SJSA1 (cell line): Measurements from ENCODE around the gene PLBD2. TPM values are rescaled to one million over a fixed set of nuclear protein-coding genes. Genes with fewer than 3 reads are reported as not detected.

Source experiments
- DNase-seq, 2 experiments: peaks; one replicate each; pipeline ENCODE4 v3.0.0-alpha.2; 2015 to 2020; ENCODE audit warnings: low spot score in 2 of 2, low read depth in 1 of 2
- H3K27ac ChIP-seq: fragments of 250-450 bp; sonication (Bioruptor Pico); 2 replicates; pipeline ENCODE4 v1.5.1; 2020; ENCODE audit warnings: mild to moderate bottlenecking, moderate library complexity
- H3K27me3 ChIP-seq: fragments of 250-450 bp; sonication (Bioruptor Pico); replicated peaks from 2 replicates; pipeline ENCODE4 v1.5.1; 2020; ENCODE audit warnings: mild to moderate bottlenecking, moderate library complexity
- H3K36me3 ChIP-seq: fragments of 250-450 bp; sonication (Bioruptor Pico); 2 replicates; pipeline ENCODE4 v1.5.1; 2020; ENCODE audit warnings: mild to moderate bottlenecking
- H3K4me1 ChIP-seq: fragments of 250-450 bp; sonication (Bioruptor Pico); replicated peaks from 2 replicates; pipeline ENCODE4 v1.6.1; 2021; ENCODE audit warnings: mild to moderate bottlenecking
- H3K4me3 ChIP-seq: fragments of 250-450 bp; sonication (Bioruptor Pico); 2 replicates; pipeline ENCODE4 v1.5.1; 2020; ENCODE audit warnings: mild to moderate bottlenecking
- H3K9me3 ChIP-seq: fragments of 250-450 bp; sonication (Bioruptor Pico); replicated peaks from 2 replicates; pipeline ENCODE4 v1.5.1; 2020; ENCODE audit warnings: mild to moderate bottlenecking
- total RNA-seq: library from RNA; depleted of rRNA; stranded (reverse); fragments of >200 nt; shearing (Covaris generic); gene quantifications from 2 replicates; pipeline ENCODE4 v1.2.3, GENCODE V29; 2014

Gene PLBD2
- total RNA-seq, 1 experiment from 2014 or later: 11.8 TPM

DNA sequence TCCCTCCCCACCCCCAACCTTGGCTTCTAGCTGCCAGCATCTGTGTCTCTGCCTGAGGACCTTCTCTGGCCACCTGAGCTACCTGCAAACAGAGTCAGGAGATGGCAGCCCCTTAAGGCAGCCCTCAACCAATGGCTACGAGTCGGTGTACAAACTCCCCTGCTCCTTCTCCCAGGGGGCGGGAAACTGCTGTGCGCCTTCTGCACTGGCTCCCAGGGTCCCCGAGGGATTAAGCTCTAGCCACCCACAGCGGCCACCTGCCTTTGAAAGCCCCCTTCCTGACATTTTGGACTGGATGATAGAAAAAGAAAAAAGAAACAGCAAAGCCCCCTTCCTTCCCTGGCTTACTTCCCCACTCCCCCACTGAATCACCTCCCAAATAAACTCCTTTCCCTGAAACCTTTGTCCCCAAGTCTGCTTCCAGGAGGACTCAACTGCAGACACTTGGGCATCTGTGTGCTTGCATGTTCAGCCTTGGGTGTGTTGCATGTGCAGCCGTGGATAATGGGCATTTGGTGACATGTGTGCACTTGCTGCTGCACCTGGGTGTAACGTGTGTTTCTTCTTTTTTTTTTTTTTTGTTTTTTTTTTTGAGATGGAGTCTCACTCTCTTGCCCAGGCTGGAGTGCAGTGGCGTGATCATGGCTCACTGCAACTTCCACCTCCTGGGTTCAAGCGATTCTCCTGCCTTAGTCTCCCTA is 39.3 kb downstream of the PLBD2 start:
- H3K36me3 ChIP-seq: no peaks in the 10 kb centered on the region
- no peaks in the 10 kb centered on the region for H3K4me1 ChIP-seq
- no peaks in the 10 kb centered on the region; the same call in 1 of the 2 replicates for H3K9me3 ChIP-seq
- no peak overlapping the region for H3K4me3 ChIP-seq
- H3K27ac ChIP-seq: no peak overlapping the region
- H3K27me3 ChIP-seq: no peaks in the 10 kb centered on the region
- DNase-seq: no peak

GRCh38 chr12:113398346-113399290 is 40.2 kb downstream of the PLBD2 start:
- DNase-seq: no peak
- Histone ChIP-seq H3K4me3 (no peak overlapping the region), H3K27me3 (no peaks in the 10 kb centered on the region), H3K36me3 (no peaks in the 10 kb centered on the region), H3K4me1 (no peaks in the 10 kb centered on the region), H3K9me3 (no peaks in the 10 kb centered on the region; the same call in 1 of the 2 replicates), H3K27ac (no peak overlapping the region)

GRCh38 chr12:113399490-113399889 is 41.1 kb downstream of the PLBD2 start:
- Histone ChIP-seq H3K27ac (no peak overlapping the region), H3K27me3 (no peaks in the 10 kb centered on the region), H3K4me3 (no peak overlapping the region), H3K9me3 (no peaks in the 10 kb centered on the region; the same call in 1 of the 2 replicates), H3K4me1 (no peaks in the 10 kb centered on the region), H3K36me3 (no peaks in the 10 kb centered on the region)
- no peak for DNase-seq

DNA sequence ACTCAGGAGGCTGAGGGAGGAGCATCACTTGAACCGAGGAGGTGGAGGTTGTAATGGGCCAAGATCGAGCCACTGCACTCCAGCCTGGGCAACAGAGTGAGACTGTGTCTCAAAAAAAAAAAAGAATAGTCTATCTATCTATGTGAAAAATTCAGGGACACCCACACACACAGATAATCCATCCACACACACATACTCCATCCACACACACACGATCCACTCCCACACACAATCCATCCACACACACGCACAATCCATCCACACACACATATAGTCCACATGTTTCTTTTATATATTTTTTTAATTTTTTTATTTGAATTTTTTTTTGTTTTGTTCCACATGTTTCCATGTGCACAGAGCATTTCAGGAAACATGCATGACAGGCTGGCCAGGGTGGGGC is 42.0 kb downstream of the PLBD2 start:
- H3K4me1 ChIP-seq: no peaks in the 10 kb centered on the region
- H3K4me3 ChIP-seq: no peak overlapping the region
- no peaks in the 10 kb centered on the region for H3K27me3 ChIP-seq
- no peaks in the 10 kb centered on the region; the same call in 1 of the 2 replicates for H3K9me3 ChIP-seq
- H3K36me3 ChIP-seq: no peaks in the 10 kb centered on the region
- H3K27ac ChIP-seq: no peak overlapping the region
- DNase-seq: no peak

GRCh38 chr12:113401066-113402000 is 42.9 kb downstream of the PLBD2 start:
- H3K27ac ChIP-seq: no peak overlapping the region
- H3K9me3 ChIP-seq: no peaks in the 10 kb centered on the region
- H3K4me1 ChIP-seq: no peaks in the 10 kb centered on the region
- DNase-seq: no peak
- no peak overlapping the region for H3K4me3 ChIP-seq
- no peaks in the 10 kb centered on the region for H3K27me3 ChIP-seq
- H3K36me3 ChIP-seq: no peaks in the 10 kb centered on the region

DNA sequence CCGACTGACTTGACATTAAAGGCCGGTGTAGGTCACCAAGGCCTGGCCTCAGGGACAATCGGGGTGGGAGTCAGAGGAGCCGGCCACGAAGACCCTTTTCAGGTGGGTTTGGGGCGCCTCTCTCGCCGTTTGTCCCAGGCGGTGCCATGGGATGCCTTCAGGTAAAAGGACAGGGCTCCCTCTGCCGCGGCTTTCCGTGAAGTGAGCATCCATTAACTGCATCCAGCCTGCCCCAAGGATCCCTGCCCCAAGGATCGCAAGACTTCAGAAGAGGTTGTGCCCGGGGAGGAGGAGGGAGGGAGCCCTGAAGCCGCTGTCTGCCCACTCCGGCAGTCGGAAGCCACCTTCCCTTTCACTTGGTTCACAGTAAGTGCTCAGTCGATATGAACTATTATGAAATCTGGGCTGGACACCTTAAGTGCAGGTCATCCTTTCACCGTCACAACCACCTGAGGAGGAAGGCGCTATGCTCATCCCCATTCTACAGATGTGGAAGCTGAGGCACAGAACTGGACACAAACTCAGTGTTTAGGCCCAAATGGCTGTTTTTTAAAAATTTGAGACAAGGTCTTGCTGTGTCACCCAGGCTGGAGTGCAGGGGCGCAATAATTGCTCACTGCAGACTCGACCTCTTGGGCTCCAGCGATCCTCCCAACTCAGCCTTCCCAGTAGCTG is 44.3 kb downstream of the PLBD2 start:
- no peaks in the 10 kb centered on the region for H3K4me1 ChIP-seq
- no peaks in the 10 kb centered on the region for H3K9me3 ChIP-seq
- H3K4me3 ChIP-seq: no peak overlapping the region
- H3K27me3 ChIP-seq: no peaks in the 10 kb centered on the region
- no peaks in the 10 kb centered on the region for H3K36me3 ChIP-seq
- no peak for DNase-seq
- no peak overlapping the region for H3K27ac ChIP-seq

GRCh38 chr12:113403435-113404415 is 45.3 kb downstream of the PLBD2 start, which contains the start of gene SDS:
TSS of gene SDS (minus strand) at chr12:113403887. CDS start at chr12:113399708, 4,179 bp downstream.
- DNase-seq: no peak
- no peak within 1 kb of the TSS for H3K4me3 ChIP-seq

GRCh38 chr12:113405694-113406093 is 47.3 kb downstream of the PLBD2 start:
- no peak for DNase-seq
- Histone ChIP-seq H3K9me3 (no peaks in the 10 kb centered on the region), H3K27me3 (no peaks in the 10 kb centered on the region), H3K27ac (no peak overlapping the region), H3K36me3 (no peaks in the 10 kb centered on the region), H3K4me1 (no peaks in the 10 kb centered on the region), H3K4me3 (no peak overlapping the region)

More at GRCh38 chr12:113403435-113404415, 45.3 kb downstream of the PLBD2 start, which contains the start of gene SDS:
- no peaks in the 10 kb centered on the region for H3K36me3 ChIP-seq
- H3K27ac ChIP-seq: no peak within 1 kb of the TSS
- no peaks in the 10 kb centered on the region for H3K27me3 ChIP-seq
- H3K4me1 ChIP-seq: no peaks in the 10 kb centered on the region
- no peaks in the 10 kb centered on the region for H3K9me3 ChIP-seq

DNA sequence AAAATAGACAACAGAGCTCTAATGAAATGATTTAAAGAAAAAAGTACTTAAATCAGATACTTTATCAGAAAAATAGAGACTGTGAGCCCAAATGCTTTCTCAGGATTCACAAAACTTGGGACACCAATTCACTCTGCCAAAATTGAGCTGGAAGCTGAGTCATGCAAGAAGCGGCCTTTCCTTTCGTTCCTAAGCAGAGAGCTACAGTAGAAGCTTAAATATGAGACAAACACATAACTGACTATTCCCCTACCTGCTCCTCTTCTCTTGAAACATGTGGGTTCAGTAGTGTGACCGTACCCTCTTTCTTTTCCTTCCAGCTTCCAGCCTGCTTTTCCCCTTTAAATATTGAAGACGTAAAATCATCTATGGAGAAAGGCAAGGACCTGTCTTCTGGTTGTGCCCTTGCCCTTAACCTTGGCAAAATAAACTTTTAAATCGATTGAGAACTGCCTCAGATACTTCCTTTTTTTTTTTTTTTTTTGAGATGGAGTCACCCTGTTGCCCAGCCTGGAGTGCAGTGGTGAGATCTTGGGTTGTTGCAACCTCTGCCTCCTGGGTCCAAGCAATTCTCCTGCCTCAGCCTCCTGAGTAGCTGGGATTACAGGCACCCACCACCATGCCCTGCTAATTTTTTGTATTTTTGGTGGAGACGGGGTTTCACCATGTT is 49.7 kb downstream of the PLBD2 start:
- no peaks in the 10 kb centered on the region for H3K36me3 ChIP-seq
- H3K9me3 ChIP-seq: no peaks in the 10 kb centered on the region
- no peak overlapping the region for H3K4me3 ChIP-seq
- no peak overlapping the region for H3K27ac ChIP-seq
- H3K27me3 ChIP-seq: no peaks in the 10 kb centered on the region
- H3K4me1 ChIP-seq: no peaks in the 10 kb centered on the region
- DNase-seq: no peak

DNA sequence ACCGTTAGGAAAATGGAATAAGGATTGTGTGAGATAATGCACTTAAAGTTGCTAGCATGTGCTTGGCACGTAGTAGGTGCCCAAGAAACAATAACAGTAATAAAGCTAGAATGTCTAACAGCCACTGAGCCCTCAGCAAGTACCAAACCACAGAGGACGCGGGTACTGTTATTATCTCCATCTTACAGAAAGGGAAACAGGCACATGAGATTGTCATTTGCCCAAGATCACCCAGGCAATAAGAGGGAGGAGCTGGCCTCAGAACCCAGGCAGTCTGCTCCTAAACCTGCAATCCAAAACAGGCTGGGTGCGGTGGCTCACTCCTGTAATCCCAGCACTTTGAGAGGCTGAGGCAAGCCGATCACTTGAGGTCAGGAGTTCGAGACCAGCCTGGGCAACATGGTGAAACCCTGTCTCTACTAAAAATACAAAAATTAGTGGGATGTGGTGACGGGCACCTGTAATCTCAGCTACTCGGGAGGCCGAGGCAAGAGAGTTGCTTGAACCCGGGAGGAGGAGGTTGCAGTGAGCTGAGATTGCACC is 50.4 kb downstream of the PLBD2 start:
- no peak for DNase-seq
- H3K4me1 ChIP-seq: no peaks in the 10 kb centered on the region
- no peak overlapping the region for H3K4me3 ChIP-seq
- no peaks in the 10 kb centered on the region for H3K9me3 ChIP-seq
- no peaks in the 10 kb centered on the region for H3K36me3 ChIP-seq
- no peak overlapping the region for H3K27ac ChIP-seq
- no peaks in the 10 kb centered on the region for H3K27me3 ChIP-seq

- DNase-seq: no peak
- H3K27ac ChIP-seq: no peak overlapping the region
- H3K36me3 ChIP-seq: no peaks in the 10 kb centered on the region
- no peaks in the 10 kb centered on the region for H3K9me3 ChIP-seq
- no peaks in the 10 kb centered on the region for H3K27me3 ChIP-seq
- H3K4me3 ChIP-seq: no peak overlapping the region
- H3K4me1 ChIP-seq: no peaks in the 10 kb centered on the region
These were observed 51.2 kb downstream of the PLBD2 start for GRCh38 chr12:113409462-113410124.
